GM18858 (cell line): ENCODE measurements around the gene SKA3.

Experiments
- ATAC-seq: cut with Tn5 transposase; IDR thresholded peaks from one replicate; pipeline ENCODE4 v1.9.1; 2021; ENCODE audit not compliant: unreplicated experiment

SKA3 gene

DNA sequence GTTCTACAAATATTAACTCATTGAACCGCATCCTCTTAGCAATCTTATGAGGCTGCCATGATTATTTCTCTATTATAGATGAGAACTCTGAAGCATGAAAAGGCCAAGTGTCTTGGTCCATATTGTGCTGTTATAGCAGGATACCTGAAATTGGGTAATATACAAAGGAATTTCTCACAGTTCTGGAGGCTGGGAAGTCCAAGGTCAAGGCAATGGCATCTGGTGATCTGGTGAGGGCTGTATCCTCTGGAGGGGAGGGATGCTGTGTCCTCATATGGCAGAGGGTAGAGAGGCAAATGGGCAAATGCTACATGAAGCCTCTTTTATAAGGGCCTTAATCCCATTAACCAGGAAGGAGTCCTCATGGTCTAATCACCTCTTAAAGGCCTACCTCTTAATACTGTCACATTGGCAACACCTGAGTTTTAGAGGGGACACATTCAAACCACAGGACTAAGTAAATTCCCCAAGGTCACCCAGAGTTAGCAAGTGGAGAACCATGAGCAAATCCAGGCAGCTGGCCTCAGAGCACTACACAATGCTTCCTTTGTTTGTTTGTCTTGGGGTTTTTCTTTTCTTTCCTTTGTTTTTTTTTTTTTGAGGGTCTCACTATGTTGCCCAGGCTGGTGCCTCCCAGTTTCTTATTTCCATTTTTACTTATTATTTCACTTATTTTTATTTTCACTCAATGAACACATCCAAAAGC, 59.1 kb downstream of the SKA3 start:
- no peak for ATAC-seq

GRCh38 chr13:21116141-21116540, 60.2 kb downstream of the SKA3 start:
- no peak for ATAC-seq

DNA sequence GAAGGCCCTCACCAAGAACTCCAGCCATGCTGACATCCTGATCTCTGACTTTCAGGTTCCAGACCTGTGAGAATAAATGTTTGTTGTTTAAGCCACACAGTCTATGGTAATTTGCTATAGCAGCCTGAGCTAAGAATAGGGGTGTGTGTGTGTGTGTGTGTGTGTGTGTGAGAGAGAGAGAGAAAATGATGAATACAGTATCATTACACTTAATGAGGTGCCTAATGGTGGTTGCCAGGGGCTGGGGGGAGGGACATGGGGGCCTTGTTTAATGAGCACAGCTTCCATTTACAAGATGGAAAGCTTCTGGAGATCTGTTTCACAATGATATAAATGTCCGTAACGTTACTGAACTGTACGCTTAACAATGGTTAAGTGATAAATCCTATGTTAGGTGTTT, 61.1 kb downstream of the SKA3 start:
- no peak for ATAC-seq

DNA sequence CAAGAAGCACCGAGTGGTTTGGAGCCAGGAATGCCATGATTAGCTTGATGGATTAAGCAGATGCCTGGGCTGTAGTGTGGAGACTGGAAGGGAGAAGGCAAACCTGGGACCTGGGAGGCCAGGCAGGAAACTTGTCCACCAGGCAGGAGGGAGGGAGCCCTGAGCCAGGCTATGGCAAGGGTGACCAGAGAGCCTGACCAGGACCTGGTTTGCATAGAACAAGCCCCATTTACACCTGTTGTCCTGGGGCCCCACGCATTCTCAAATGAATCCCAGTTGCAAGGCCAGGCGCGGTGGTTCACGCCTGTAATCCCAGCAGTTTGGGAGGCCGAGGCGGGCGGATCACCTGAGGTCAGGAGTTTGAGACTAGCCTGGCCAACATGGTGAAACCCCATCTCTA, 64.8 kb downstream of the SKA3 start:
- no peak for ATAC-seq

DNA sequence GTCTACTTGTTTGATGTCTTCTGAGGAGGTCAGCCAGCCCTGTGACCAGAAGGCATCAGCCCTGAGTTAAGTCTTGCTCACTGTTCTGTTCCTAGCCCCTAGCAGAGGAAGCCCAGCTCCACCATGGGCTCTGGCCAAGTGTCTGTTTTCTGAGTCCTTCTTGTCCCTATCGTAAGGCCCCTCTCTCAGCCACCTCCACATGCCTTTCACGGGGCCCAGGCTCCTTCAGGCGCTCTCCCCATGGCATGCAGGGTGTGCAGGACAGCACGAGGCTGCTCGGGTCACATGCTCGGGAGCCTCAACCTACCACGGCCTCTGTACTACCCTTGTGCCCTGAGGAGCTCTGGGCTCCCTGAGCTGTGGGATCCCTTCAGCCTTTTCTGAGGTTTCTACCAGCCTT, 67.2 kb downstream of the SKA3 start:
- no peak for ATAC-seq

- no peak for ATAC-seq
Measured at GRCh38 chr13:21106089-21106488, 70.3 kb downstream of the SKA3 start.

DNA sequence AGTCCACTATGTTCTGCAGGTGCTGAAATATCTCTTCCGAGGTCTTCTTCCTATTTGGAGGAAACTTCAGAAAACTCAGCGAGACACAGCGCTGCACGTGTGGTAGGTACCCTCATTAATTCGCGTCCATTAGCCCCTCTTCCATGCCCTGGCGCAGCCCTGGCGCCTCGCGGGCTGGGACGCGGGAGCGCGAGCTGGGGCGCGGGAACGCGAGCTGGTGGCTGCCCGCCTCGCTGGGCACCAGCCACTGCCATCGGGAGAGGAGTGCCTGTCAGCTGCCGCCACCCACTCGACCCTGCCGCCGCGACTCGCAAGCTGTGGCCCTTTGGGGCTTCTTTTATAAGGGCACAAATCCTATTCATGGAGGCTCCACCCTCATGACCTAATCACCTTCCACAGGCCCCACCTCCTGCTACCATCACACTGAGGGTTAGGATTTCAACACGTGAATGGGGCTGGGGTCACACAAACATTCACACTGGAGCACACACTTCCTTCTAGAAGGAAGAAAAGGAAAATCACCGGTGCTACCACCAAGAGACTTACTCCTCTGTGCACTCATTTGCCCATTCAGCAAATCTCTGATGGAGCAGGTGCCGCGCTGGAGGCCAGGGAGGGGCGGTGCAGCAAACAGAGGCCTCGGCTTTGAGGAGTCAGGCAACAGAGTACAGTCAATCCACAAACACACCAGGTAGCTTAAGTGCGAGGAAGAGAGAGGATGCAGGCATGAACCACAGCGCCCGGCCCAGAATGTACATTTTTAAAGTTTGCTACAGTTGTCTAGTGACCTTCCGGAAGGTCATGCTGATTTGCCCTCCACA, 71.9 kb downstream of the SKA3 start:
- no peak for ATAC-seq
